Keratinocyte (primary cell): ENCODE results near the gene UROD.

Source experiments
- CTCF ChIP-seq, 3 experiments: IDR thresholded peaks in 1 of 3; conservative IDR thresholded peaks in 1 of 3; optimal IDR thresholded peaks in 1 of 3; 2 replicates in 2 of 3; 3 replicates in 1 of 3; pipeline versions ENCODE3 to v1.5.1; 2011; ENCODE audit warnings: low read length in 3 of 3, mild to moderate bottlenecking in 3 of 3, moderate library complexity in 2 of 3, control low read depth in 1 of 3, inconsistent platforms in 1 of 3; ENCODE audit not compliant: insufficient read depth in 2 of 3; ENCODE audit errors: extremely low read depth in 1 of 3
- EZH2 ChIP-seq: IDR thresholded peaks from one replicate; pipeline ENCODE4 v1.6.1; 2012; ENCODE audit warnings: inconsistent platforms, mild to moderate bottlenecking, low read length, moderate library complexity

- TF ChIP-seq CTCF (optimal IDR thresholded peaks at IDR 0.05 in 1 of 3, IDR thresholded peaks at IDR 0.05 in 1 of 3, conservative IDR thresholded peaks at IDR 0.05 in 1 of 3; ENCODE audit: extremely low read depth in 1 of 3, insufficient read depth in 2 of 3, low read length in 3 of 3) (no peak), EZH2 (no peak)
Observed at GRCh38 chr1:45009956-45010854, 1.8 kb upstream of the UROD start.
